Activated T-helper 9 cell treated with anti-CD3 and anti-CD28 coated beads, Interleukin-2, amount 50 U/mL, for 16 hours (primary cell): Measurements from ENCODE around the gene TTC27.
"Not testable (repeated sequence)": the region's sequence is repeated elsewhere in the genome, so short reads cannot be mapped to it uniquely, and the experiment has no call there.

Source experiments
- DNase-seq: peaks from one replicate; pipeline ENCODE4 v3.0.0-alpha.2; 2020; ENCODE audit warnings: low read depth

Gene TTC27

DNA sequence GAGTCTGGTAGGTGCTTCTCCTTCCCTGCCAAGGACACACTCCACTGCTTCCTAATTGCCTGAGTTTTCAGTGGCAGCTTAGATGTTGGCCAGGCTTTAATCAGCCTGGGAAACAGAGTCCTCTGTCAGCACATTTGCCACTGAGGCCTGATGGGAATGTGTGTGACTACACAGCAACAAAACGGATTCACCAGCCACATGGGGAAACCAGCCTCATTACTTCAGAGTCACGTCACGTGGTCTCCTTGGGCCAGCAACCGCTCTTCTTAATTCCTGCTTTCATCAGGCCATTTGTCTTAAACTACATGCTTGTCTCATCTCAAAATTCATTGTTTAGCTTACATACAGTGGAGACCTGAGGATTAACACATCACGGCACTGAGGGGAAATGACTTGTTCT, 225.0 kb downstream of the TTC27 start:
- no peak for DNase-seq

DNA sequence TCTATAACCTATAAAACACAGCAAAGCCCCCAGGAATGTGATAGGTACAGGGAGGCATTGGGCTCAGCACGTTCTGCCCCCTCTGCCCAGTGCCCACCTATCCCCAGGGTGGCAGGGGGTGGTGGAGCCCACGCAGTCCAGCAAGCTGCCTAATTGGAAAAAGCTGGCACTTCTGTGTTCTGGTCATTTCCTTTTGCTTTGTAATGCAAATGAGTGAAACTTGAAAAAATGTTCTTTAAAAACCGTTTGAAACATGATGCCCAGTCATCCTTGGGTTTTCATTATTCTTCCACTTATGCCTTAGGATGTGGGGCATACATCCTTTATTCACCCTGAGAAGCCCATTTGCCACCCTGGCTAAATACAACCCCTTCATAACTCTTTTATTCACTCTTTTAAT, 229.0 kb downstream of the TTC27 start:
- DNase-seq, result no peak

DNA sequence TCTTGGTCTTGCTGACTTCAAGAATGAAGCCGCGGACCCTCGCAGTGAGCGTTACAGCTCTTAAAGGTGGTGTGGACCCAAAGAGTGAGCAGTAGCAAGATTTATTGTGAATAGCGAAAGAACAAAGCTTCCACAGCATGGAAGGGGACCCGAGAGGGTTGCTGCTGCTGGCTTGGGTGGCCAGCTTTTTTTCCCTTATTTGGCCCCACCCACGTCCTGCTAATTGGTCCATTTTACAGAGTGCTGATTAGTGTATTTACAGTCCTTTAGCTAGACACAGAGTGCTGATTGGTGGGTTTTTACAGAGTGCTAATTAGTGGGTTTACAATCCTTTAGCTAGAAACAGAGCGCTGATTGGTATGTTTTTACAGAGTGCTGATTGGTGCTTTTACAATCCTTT, 230.9 kb downstream of the TTC27 start:
- DNase-seq, result no peak

DNA sequence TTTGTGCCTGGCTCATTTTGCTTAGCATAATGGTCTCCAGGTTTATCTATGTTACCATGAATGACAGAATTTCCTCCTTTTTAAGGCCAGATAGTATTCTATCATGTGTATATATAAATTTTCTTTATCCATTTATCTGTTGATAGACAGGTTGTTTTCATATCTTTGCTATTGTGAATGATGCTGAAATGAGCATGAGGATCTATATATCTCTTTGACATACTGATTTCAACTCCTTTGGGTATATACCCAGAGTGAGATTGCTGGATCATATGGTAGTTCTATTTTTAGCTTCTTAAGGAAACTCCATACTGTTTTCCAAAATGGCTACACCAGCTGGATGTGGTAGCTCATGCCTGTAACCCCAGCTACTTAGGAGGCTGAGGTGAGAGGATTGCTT, 232.5 kb downstream of the TTC27 start:
- DNase-seq, result no peak

DNA sequence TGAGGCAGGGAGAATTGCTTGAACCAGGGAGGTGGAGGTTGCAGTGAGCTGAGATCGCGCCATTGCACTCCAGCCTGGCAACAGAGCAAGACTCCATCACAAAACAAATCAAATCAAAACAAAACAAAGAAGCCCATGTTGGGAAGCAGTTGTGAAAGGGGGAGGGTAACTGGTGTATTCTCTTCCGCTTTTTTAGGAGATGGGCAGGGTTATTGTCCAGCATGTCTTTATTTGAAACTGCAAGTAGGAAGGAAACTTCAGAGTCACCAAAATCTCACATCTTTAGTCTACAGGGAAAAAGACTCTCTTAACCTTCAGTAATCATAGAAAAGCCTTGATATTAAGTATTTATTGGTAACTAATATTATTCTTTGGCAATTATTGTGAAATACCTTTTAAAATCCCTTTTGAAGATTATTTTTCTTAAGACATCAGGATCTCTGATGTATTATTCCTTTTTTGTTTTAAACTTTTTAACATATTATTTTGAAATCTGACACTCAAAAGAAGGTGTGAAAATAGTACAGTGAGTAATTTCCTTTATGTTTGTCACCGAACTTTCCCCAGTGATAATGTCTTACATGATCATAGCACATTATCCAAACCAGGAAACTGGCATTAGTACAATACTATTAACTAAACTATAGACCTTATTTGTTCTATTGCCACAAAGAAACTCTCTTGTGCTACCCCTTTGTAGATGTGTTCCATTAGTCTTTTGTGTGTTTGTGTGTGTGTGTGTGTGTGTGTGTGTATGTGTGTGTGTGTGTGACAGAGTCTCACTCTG, 234.6 kb downstream of the TTC27 start:
- no peak for DNase-seq

DNA sequence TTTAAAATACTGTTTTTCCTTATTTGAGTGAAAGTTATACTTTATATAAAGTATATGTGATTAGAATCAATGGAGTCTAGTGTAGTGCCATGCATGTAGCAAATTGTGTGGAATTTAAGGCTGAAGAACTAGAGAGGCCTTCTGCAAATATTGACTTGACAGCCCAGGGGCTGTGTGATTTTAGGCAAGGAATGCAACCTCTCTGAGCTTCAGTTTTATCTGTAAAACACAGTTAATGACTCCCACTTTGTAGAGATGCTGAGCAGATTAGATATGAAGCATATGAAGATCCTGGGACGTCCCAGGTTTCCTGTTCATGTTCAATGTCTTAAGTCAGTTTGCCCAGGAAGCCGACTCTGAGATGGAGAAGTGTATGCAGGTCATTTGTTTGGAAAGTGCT, 235.5 kb downstream of the TTC27 start:
- no peak for DNase-seq

DNA sequence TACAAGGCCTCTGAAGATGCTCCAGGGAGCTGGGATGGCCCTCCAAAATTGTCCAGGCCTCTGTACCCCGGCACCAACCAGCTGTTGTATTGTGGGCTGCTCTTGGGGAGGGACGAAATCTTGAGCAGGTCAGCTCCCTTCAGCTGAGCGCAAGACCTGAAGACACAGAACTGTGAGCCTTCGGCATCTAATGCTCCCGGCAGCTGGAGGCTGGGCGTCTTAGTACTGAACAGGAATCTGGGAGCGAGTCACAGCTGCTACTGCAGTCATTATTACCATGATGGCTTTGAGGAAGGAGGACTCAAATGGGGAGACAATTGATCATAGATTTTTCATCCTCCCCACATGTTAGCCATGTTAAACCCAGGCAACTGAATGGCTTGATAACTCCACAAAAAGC, 236.0 kb downstream of the TTC27 start:
- no peak for DNase-seq

DNA sequence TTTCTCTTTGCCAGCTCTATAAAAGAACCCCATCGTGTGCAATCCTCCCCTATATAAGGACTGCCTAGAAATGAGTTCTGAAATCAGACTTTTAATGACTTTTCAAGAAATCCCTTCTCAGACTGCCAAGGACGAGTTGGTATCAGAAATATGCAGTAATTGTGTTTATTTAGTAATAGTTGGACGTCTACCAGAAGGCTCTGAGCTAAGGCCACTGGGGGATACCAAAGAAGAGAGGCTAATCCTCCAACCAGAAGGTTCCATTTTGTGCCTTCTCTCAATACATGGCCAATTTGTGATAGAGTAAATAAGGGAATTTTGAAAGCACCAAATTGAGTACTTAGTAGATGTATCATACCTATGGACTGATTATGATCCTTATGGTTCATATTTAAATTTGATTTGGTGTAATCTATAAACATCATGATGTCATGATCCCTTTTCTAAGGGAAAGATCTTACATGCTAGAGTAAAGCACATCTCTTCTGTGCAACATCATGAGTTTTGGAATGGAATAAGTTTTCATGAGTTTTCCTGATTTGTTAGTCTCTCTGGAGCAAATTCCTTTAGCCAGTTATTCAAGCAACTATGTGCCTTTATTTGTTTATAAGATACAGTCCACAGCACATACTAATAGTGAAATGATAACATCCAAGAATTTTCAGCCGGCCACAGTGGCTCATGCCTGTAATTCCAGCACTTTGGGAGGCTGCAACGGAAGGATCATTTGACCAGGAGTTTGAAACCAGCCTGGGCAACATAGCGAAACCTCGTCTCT, 236.7 kb downstream of the TTC27 start:
- DNase-seq, result no peak

DNA sequence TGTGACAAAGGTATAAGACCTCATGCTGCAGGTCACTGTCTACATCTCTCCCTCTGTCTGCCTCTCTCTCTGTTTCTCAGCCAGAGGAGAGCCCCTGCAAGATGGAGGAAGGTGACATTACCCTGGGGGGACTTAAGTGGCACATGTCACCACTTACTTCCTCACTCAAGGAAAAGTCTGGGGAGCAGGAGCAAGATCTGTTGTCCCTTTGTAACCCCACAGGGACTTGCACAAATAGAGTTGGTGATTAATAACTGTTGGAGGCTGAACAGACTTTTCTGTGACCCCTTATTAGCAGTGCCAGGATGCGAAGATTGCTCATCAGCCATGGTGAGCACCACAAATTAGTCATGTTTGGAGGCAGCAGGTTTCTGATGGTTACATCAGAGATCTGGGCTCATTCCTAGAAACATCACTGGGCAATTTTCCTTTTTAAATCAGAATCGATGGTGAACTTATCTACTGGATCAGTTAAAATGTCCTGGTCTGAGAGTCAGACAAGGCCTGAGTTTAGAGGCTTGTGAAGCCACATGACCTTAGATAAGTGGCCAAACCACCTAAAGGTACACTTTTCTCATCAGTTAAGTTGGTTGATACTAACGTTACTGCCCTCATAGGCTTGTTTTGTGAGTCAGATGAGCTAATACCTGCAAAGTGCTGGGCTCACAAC, 237.7 kb downstream of the TTC27 start:
- DNase-seq, result no peak

DNA sequence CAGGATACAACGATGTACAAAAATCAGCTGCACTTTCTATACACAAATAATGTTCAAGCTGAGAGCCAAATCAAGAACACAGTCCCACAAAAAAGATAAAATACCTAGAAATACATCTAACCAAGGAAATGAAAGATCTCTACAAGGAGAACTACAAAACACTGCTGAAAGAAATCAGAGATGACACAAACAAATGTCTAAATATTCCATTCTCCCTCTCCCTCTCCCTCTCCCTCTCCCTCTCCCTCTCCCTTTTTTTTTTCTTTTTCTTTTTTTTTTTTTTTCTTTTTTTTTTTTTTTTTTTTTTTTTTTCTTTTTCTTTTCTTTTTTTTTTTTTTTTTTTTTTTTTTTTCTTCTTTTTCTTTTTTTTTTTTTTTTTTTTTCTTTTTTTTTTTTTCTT, 238.6 kb downstream of the TTC27 start:
- not testable (repeated sequence) for DNase-seq
